Peyer's patch (tissue), 4 donors: ENCODE measurements around the gene ICE2.

Experiments
- POLR2A ChIP-seq, 2 donors: fragments of 450-650 bp; IDR thresholded peaks; one replicate each; pipeline ENCODE4 v1.5.1; 2017; ENCODE audit warnings: antibody characterized with exemption in 2 of 2, mild to moderate bottlenecking in 2 of 2, moderate library complexity in 2 of 2
- TF ChIP-seq, protein P1 (sequence below), 6 experiments: fragments of 450-650 bp in 4 of 6; fragments of 200-600 bp in 2 of 6; sonication (generic) in 1 of 6; IDR thresholded peaks; one replicate each; pipeline ENCODE4 v1.5.1; 2017 to 2019; ENCODE audit warnings: antibody characterized with exemption in 6 of 6, mild to moderate bottlenecking in 3 of 6, moderate library complexity in 1 of 6

DNA sequence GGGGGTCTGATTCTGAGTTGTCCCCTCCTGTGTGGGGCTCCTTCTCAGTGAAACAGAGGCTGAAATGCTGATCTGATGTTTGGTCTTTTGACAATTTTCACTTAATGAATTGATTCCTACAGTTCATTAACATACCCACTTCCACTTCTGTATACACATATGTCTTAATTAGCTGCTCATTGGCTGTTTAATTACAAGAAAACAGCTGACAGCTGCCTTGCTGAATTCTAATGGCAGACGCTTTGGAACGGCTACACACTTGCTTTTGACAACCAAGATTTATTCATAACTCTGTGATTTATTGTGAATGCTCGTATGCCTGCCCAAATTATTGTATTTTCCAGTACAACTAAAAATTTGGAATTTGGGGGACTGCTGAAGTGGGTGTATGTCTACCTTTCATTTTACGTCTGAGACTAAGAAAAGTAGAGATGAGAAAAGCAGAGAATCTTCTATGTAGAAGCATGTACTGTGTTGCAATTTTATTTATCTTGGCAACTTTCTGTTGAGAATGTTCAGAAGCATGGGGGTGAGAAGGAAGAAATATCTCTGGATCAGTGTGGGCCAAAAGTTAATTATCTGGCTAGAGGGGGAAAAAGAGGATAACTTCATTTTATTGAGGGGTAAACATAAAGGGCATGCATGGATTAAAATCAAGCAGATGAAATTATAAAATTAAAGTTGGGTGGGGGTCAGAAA lies 46.5 kb upstream of the ICE2 start:
- no peak for TF ChIP-seq POLR2A (IDR thresholded peaks at IDR 0.05)
- TF ChIP-seq, protein P1, sequence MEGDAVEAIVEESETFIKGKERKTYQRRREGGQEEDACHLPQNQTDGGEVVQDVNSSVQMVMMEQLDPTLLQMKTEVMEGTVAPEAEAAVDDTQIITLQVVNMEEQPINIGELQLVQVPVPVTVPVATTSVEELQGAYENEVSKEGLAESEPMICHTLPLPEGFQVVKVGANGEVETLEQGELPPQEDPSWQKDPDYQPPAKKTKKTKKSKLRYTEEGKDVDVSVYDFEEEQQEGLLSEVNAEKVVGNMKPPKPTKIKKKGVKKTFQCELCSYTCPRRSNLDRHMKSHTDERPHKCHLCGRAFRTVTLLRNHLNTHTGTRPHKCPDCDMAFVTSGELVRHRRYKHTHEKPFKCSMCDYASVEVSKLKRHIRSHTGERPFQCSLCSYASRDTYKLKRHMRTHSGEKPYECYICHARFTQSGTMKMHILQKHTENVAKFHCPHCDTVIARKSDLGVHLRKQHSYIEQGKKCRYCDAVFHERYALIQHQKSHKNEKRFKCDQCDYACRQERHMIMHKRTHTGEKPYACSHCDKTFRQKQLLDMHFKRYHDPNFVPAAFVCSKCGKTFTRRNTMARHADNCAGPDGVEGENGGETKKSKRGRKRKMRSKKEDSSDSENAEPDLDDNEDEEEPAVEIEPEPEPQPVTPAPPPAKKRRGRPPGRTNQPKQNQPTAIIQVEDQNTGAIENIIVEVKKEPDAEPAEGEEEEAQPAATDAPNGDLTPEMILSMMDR (IDR thresholded peaks at IDR 0.05) = no peak
